ENCODE results near the gene SHISA6. TPM values are rescaled to one million over a fixed set of nuclear protein-coding genes. Genes with fewer than 3 reads are reported as not detected.

SHISA6 gene
- not detected in 5 replicates for total RNA-seq (2022; extraction: Qiagen RNA extraction; ENCODE audit: low read depth)

DNA sequence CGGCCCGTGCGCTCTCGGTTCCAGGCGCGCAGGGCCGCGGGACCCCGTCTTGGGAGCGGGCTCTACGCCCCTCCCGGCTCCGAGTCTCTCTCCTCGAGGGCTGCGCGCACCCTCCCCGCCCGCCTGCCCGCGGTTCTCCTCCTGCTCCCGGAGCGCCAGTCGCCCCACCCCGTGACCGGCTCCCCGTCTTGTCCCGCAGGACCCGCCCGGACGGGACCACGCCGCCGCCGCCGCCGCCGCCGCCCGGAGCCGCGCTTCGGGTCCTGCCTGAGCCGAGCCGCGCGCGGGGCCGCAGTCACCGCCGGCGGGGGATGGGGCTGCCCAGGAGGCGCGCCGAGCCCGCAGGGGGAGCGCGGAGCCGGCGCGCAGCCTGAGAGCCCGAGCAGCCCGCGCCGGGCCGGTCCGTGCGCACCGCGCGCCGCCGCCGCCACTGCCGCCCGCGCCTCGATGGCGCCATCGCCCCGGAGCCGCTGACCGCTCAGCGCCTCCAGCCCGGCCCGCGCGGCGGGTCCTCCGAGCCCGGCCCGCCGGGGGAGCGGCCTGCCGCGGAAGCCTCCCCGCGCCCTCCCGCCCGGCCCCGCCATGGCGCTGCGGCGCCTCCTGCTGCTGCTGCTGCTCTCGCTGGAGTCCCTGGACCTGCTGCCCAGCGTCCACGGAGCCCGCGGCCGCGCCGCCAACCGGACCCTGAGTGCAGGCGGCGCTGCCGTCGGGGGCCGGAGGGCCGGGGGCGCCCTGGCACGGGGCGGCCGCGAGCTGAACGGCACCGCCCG is at the start of gene SHISA6:
TSS of gene SHISA6 (plus strand) at position 373 of the 770 bp plus-strand sequence.

DNA sequence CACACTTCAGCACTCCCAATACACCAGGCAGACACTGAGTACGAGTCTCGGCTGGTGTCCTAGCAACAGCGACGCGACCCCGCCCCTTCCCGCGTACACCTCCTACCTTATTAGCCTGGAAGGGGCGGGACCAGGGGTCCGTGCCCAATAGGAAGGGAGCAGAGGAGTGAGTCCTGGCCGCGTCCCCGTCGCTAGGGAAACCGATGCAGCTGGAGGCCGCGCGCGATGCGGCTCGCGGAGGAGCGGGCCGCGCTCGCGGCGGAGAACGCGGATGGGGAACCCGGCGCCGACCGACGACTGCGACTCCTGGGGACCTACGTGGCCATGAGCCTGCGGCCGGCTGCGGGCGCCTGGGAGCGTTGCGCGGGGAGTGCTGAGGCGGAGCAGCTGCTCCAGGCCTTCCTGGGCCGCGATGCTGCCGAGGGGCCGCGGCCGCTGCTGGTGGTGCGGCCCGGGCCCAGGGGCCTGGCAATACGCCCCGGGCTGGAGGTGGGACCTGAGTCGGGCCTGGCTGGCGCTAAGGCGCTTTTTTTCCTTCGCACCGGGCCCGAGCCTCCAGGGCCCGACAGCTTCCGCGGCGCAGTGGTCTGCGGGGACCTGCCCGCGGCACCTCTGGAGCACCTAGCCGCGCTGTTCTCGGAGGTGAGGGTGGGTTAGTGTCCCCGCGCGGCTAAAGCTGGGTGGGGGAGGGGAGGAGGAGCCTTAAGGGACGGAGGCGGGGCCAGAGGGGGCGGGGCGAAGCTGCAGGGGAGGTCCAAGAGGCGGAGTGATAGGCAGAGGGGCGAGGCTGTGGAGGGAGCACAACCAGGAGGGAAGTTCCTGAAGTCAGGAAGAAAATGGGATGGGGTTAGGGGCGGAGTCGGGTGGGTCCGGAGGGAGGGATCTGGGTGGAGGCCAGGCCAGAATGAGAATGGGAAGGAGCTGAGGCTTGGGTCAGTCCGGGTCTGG is 357.5 kb downstream of the SHISA6 start, which contains the start of gene DNAH9:
TSS of gene DNAH9 (plus strand) at position 197 of the 948 bp plus-strand sequence. CDS start at position 226, 29 bp downstream.

